CD4-positive, alpha-beta T cell (primary cell): ENCODE measurements around the gene TXNRD2. TPM values are rescaled to one million over a fixed set of nuclear protein-coding genes. Genes with fewer than 3 reads are reported as not detected.

Source experiments
- ATAC-seq: fragments of 200-7000 bp; cut with Tn5 transposase; one replicate; pipeline ENCODE4 v1.10.0; 2022; ENCODE audit warnings: mild to moderate bottlenecking; ENCODE audit not compliant: poor library complexity
- CTCF ChIA-PET: fragments of 350-600 bp; sonication (Branson Sonifier 250); formaldehyde crosslinking; loops from one replicate; lab custom pipeline; 2021; ENCODE audit warnings: antibody characterized with exemption, inconsistent platforms; lab: Charles Lee
- POLR2A ChIA-PET: fragments of 350-600 bp; sonication (Branson Sonifier 250); formaldehyde crosslinking; loops from one replicate; lab custom pipeline; 2021; ENCODE audit warnings: antibody characterized with exemption, inconsistent platforms; lab: Charles Lee
- DNase-seq, 14 experiments: peaks; one replicate each; pipeline ENCODE4 v3.0.0-alpha.2; 2013 to 2020; ENCODE audit warnings: mixed read lengths in 2 of 14
- H3K27ac ChIP-seq, 2 donors: one replicate each; pipeline versions ENCODE4 v1.5.1 to v1.7.0; 2013; ENCODE audit warnings: low read length in 2 of 2, low read depth in 1 of 2, mild to moderate bottlenecking in 1 of 2
- H3K27me3 ChIP-seq, 2 experiments: 1 replicate in 1 of 2; 2 replicates in 1 of 2; pipeline versions ENCODE4 v1.6.1 to v1.7.0; 2013; ENCODE audit warnings: low read length in 2 of 2, control low read depth in 1 of 2, mild to moderate bottlenecking in 1 of 2, moderate library complexity in 1 of 2; ENCODE audit not compliant: insufficient read depth in 2 of 2, control insufficient read depth in 1 of 2
- H3K36me3 ChIP-seq: one replicate; pipeline ENCODE4 v1.6.1; 2013; ENCODE audit warnings: low read length, control low read depth; ENCODE audit not compliant: insufficient read depth
- H3K4me1 ChIP-seq: one replicate; pipeline ENCODE4 v1.6.1; 2013; ENCODE audit warnings: low read length, control low read depth; ENCODE audit not compliant: insufficient read depth
- H3K4me3 ChIP-seq: one replicate; pipeline ENCODE4 v1.5.1; 2013; ENCODE audit warnings: mild to moderate bottlenecking, low read length, moderate library complexity
- H3K9me3 ChIP-seq, 2 experiments: 1 replicate in 1 of 2; 2 replicates in 1 of 2; pipeline versions ENCODE4 v1.6.1 to v1.7.0; 2013; ENCODE audit warnings: low read length in 2 of 2, mild to moderate bottlenecking in 2 of 2, control low read depth in 1 of 2, moderate library complexity in 1 of 2; ENCODE audit not compliant: control insufficient read depth in 1 of 2, insufficient read depth in 1 of 2
- H3K27ac Mint-ChIP-seq: one replicate; pipeline ENCODE4 v1.8.0; 2020; ENCODE audit warnings: mixed read lengths
- H3K27me3 Mint-ChIP-seq: one replicate; pipeline ENCODE4 v1.8.0; 2021; ENCODE audit warnings: mixed read lengths
- H3K36me3 Mint-ChIP-seq: one replicate; pipeline ENCODE4 v1.8.0; 2021; ENCODE audit warnings: low read depth, mixed read lengths
- H3K4me1 Mint-ChIP-seq: one replicate; pipeline ENCODE4 v1.8.0; 2021; ENCODE audit warnings: low read depth, mixed read lengths
- H3K4me3 Mint-ChIP-seq: one replicate; pipeline ENCODE4 v1.8.0; 2020; ENCODE audit warnings: mild to moderate bottlenecking, mixed read lengths
- H3K9me3 Mint-ChIP-seq: one replicate; pipeline ENCODE4 v1.8.0; 2020; ENCODE audit warnings: mixed read lengths
- CTCF ChIP-seq: fragments of 200-600 bp; IDR thresholded peaks from one replicate; pipeline ENCODE4 v1.8.0; 2022; ENCODE audit warnings: antibody characterized with exemption, mild to moderate bottlenecking
- intact Hi-C, 2 experiments: fragments of 100-400 bp; cut with DNase I in 1 of 2; cut with micrococcal nuclease in 1 of 2; formaldehyde crosslinking; loops; one replicate each; pipeline versions ENCODE4 v1.15.1 to v1.9.0; 2023 to 2025; cut with DNase I, micrococcal nuclease
- total RNA-seq, 174 experiments: library from RNA in 2 of 174; stranded (reverse) in 2 of 174; gene quantifications; one replicate each; pipeline ENCODE4 v1.2.3 and lab custom pipeline; 2021 to 2026

The TXNRD2 gene
- total RNA-seq, 2 experiments from 2014 or later, result 18.6 to 19.5 TPM

GRCh38 chr22:19864538-19865106 is 77.0 kb downstream of the TXNRD2 start:
- no peak overlapping the region for H3K4me3 Mint-ChIP-seq
- Histone ChIP-seq H3K9me3 (no peaks in the 10 kb centered on the region), H3K4me1 (no peaks in the 10 kb centered on the region), H3K36me3 (no peaks in the 10 kb centered on the region), H3K4me3 (no peak overlapping the region), H3K27ac (no peak overlapping the region), H3K27me3 (no peaks in the 10 kb centered on the region)
- peaks cover 16% of the 10 kb centered on the region for H3K4me1 Mint-ChIP-seq
- ChIA-PET CTCF (no interaction called here), POLR2A (interaction anchor here (0.7 kb wide), 1 partner anchor 9 kb away, joined by 4 read pairs; no protein-coding TSS in a partner anchor)
- no peak for TF ChIP-seq CTCF
- ATAC-seq (no peak), DNase-seq (no peak)
- no peaks in the 10 kb centered on the region for H3K36me3 Mint-ChIP-seq
- intact Hi-C loops, result no loop called here
- H3K9me3 Mint-ChIP-seq, result no peaks in the 10 kb centered on the region
- no peaks in the 10 kb centered on the region for H3K27me3 Mint-ChIP-seq
- H3K27ac Mint-ChIP-seq, result no peak overlapping the region

DNA sequence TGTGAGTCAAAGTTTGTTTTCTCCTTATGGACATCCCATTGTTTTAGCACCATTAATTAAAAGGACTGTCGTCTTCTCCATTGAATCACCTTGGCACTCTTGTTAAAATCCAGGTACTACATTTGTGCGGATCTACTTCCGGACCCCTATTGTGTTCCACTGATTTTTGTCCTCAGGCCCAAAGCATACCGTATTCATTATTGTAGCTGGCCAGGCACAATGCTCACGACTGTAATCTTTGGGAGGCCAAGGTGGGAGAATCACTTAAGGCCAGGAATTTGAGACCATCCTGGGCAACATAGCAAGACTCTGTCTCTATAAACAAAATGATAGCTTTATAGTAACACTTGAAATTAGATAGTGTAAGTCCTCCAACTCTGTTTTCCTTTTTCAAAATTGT is 78.0 kb downstream of the TXNRD2 start:
- H3K27me3 ChIP-seq, result no peaks in the 10 kb centered on the region
- TF ChIP-seq CTCF, result no peak
- ChIA-PET CTCF (no interaction called here), POLR2A (no interaction called here)
- no peaks in the 10 kb centered on the region for H3K9me3 ChIP-seq
- ATAC-seq (no peak), DNase-seq (no peak)
- H3K4me1 ChIP-seq, result no peaks in the 10 kb centered on the region
- H3K4me3 Mint-ChIP-seq, result no peak overlapping the region
- no peak overlapping the region for H3K4me3 ChIP-seq
- peaks cover 20% of the 10 kb centered on the region for H3K4me1 Mint-ChIP-seq
- no peaks in the 10 kb centered on the region for H3K36me3 ChIP-seq
- no peak overlapping the region for H3K27ac ChIP-seq
- H3K27ac Mint-ChIP-seq, result no peak overlapping the region
- H3K9me3 Mint-ChIP-seq, result no peaks in the 10 kb centered on the region
- no peaks in the 10 kb centered on the region for H3K36me3 Mint-ChIP-seq
- intact Hi-C loops, result no loop called here
- H3K27me3 Mint-ChIP-seq, result no peaks in the 10 kb centered on the region

- H3K36me3 Mint-ChIP-seq, result no peaks in the 10 kb centered on the region
- ATAC-seq (no peak), DNase-seq (no peak)
- Histone ChIP-seq H3K4me1 (no peaks in the 10 kb centered on the region), H3K4me3 (no peak overlapping the region), H3K9me3 (no peaks in the 10 kb centered on the region), H3K27me3 (no peaks in the 10 kb centered on the region), H3K36me3 (no peaks in the 10 kb centered on the region), H3K27ac (no peak overlapping the region)
- H3K4me3 Mint-ChIP-seq, result no peak overlapping the region
- H3K4me1 Mint-ChIP-seq, result peaks cover 28% of the 10 kb centered on the region
- no peak overlapping the region for H3K27ac Mint-ChIP-seq
- no peak for TF ChIP-seq CTCF
- ChIA-PET POLR2A (no interaction called here), CTCF (no interaction called here)
- no peaks in the 10 kb centered on the region for H3K9me3 Mint-ChIP-seq
- intact Hi-C loops, result no loop called here
- no peaks in the 10 kb centered on the region for H3K27me3 Mint-ChIP-seq
Observed at GRCh38 chr22:19862619-19863246, 78.9 kb downstream of the TXNRD2 start.
